Breast epithelium (tissue), 3 donors: ENCODE results near the gene MACC1.

Experiments used
- CTCF ChIP-seq, 3 donors: fragments of 450-650 bp; IDR thresholded peaks; one replicate each; pipeline ENCODE4 v1.5.1; 2016 to 2017; ENCODE audit warnings: antibody characterized with exemption in 3 of 3, mild to moderate bottlenecking in 3 of 3, moderate library complexity in 3 of 3
- POLR2A ChIP-seq: fragments of 450-650 bp; IDR thresholded peaks from one replicate; pipeline ENCODE4 v1.6.1; 2016; ENCODE audit warnings: antibody characterized with exemption, mild to moderate bottlenecking, moderate library complexity
- POLR2AphosphoS5 ChIP-seq, 3 donors: sonication (generic); formaldehyde crosslinking; IDR thresholded peaks; one replicate each; pipeline ENCODE4 v1.6.1; 2017; ENCODE audit warnings: antibody characterized with exemption in 3 of 3

- TF ChIP-seq CTCF (IDR thresholded peaks at IDR 0.05) (no peak), POLR2A (no peak), POLR2AphosphoS5 (IDR thresholded peaks at IDR 0.05) (no peak)
These were observed 24.2 kb upstream of the MACC1 start for GRCh38 chr7:20241194-20241910.
